BJ (cell line): ENCODE data around the gene CEP104. TPM values are rescaled to one million over a fixed set of nuclear protein-coding genes. Genes with fewer than 3 reads are reported as not detected.

ENCODE experiments used
- CTCF ChIA-PET: fragments of 350-600 bp; formaldehyde crosslinking; extraction: SDS; loops from one replicate; lab custom pipeline; 2021; ENCODE audit warnings: antibody characterized with exemption, inconsistent platforms; lab: Yijun Ruan, JAX
- POLR2A ChIA-PET: fragments of 300-600 bp; sonication (Branson Sonifier 250); formaldehyde crosslinking; extraction: SDS; loops from one replicate; lab custom pipeline; 2021; ENCODE audit warnings: antibody characterized with exemption; lab: Charles Lee
- DNase-seq: peaks from one replicate; pipeline ENCODE4 v3.0.0-alpha.2; 2011; ENCODE audit warnings: low read depth
- H3K27me3 ChIP-seq: 2 replicates; pipeline ENCODE4 v1.6.0; 2011; ENCODE audit warnings: low read length; ENCODE audit not compliant: control insufficient read depth, insufficient read depth
- H3K36me3 ChIP-seq: 2 replicates; pipeline ENCODE4 v1.5.1; 2011; ENCODE audit warnings: low read length; ENCODE audit not compliant: control insufficient read depth, insufficient read depth
- H3K4me3 ChIP-seq: 2 replicates; pipeline ENCODE4 v1.5.1; 2011; ENCODE audit warnings: low read depth, mild to moderate bottlenecking, control low read depth, low read length
- CTCF ChIP-seq: IDR thresholded peaks from 2 replicates; pipeline ENCODE4 v1.5.1; 2011; ENCODE audit warnings: low read depth, mild to moderate bottlenecking, control low read depth, inconsistent platforms, low read length, moderate library complexity; ENCODE audit not compliant: insufficient read depth
- polyA plus RNA-seq: library from polyadenylated mRNA; depleted of rRNA; stranded (reverse); fragments of >200 nt; gene quantifications from 2 replicates; pipeline ENCODE4 v1.2.3, GENCODE V29; 2011

The CEP104 gene
- polyA plus RNA-seq, 1 experiment = 19.5 TPM

GRCh38 chr1:3900969-3901529 lies 44.0 kb upstream of the CEP104 start:
- CTCF ChIA-PET = no interaction called here
- Histone ChIP-seq H3K36me3 (no peaks in the 10 kb centered on the region), H3K27me3 (no peaks in the 10 kb centered on the region), H3K4me3 (peak overlapping the region; percentile 75)
- DNase-seq = peak; percentile 77
- POLR2A ChIA-PET = no interaction called here
- TF ChIP-seq CTCF = no peak

- no peaks in the 10 kb centered on the region for H3K36me3 ChIP-seq
- ChIA-PET CTCF (interaction anchor here (1.1 kb wide), 1 partner anchor 11 kb away, joined by 4 read pairs; no protein-coding TSS in a partner anchor), POLR2A (no interaction called here)
- DNase-seq = peak; percentile 91
- peak within 1 kb of the TSS; percentile 75 for H3K4me3 ChIP-seq
- no peak for TF ChIP-seq CTCF
- H3K27me3 ChIP-seq = no peaks in the 10 kb centered on the region
Observed at GRCh38 chr1:3900150-3900968, 43.3 kb upstream of the CEP104 start, which contains the start of gene C1orf174. C1orf174 (minus strand) TSS chr1:3900272; CDS start chr1:3900186, 86 bp downstream.

- CTCF ChIA-PET = interaction anchor here (1.0 to 1.3 kb wide), 3 partner anchors 11 to 103 kb away, joined by 3 to 4 read pairs (median 3); partner anchors contain the start of gene LRRC47
- POLR2A ChIA-PET = no interaction called here
- no peak for DNase-seq
- peak overlapping the region; percentile 75 for H3K4me3 ChIP-seq
- H3K36me3 ChIP-seq = no peaks in the 10 kb centered on the region; the same call in 1 of the 2 replicates
- TF ChIP-seq CTCF = no peak; the same call in 1 of the 2 replicates
- no peaks in the 10 kb centered on the region for H3K27me3 ChIP-seq
Observed at GRCh38 chr1:3899754-3900149, 42.7 kb upstream of the CEP104 start.

- no peak for DNase-seq
- ChIA-PET CTCF (interaction anchor here (1.0 to 1.3 kb wide), 3 partner anchors 10 to 103 kb away, joined by 3 to 4 read pairs (median 3); partner anchors contain the start of gene LRRC47), POLR2A (no interaction called here)
- H3K4me3 ChIP-seq = peak overlapping the region; percentile 75
- H3K36me3 ChIP-seq = no peaks in the 10 kb centered on the region; the same call in 1 of the 2 replicates
- no peak for TF ChIP-seq CTCF
- H3K27me3 ChIP-seq = no peaks in the 10 kb centered on the region
Observed at GRCh38 chr1:3898994-3899753, 42.2 kb upstream of the CEP104 start.

GRCh38 chr1:3898475-3898735 lies 41.4 kb upstream of the CEP104 start:
- POLR2A ChIA-PET = no interaction called here
- TF ChIP-seq CTCF = no peak
- Histone ChIP-seq H3K36me3 (no peaks in the 10 kb centered on the region; the same call in 1 of the 2 replicates), H3K4me3 (no peak overlapping the region), H3K27me3 (no peaks in the 10 kb centered on the region)
- DNase-seq = no peak
- CTCF ChIA-PET = no interaction called here
